Natural killer cell (primary cell): ENCODE data around the gene NOTCH4. TPM values are rescaled to one million over a fixed set of nuclear protein-coding genes. Genes with fewer than 3 reads are reported as not detected.
"Not testable (repeated sequence)": the region's sequence is repeated elsewhere in the genome, so short reads cannot be mapped to it uniquely, and the experiment has no call there.

Experiments
- ATAC-seq, 3 donors: fragments of 150-1000 bp in 2 of 3; fragments of 200-7000 bp in 1 of 3; cut with Tn5 transposase; 1 replicate in 1 of 3; 2 replicates in 2 of 3; pipeline ENCODE4 v1.10.0; 2021; ENCODE audit warnings: mild to moderate bottlenecking in 2 of 3, moderate library complexity in 2 of 3
- DNase-seq, 2 donors: peaks; one replicate each; pipeline versions ENCODE4 v3.0.0 to v3.0.0-alpha.2; 2013 to 2021; ENCODE audit warnings: mixed read lengths in 1 of 2
- H3K27ac ChIP-seq: one replicate; pipeline ENCODE4 v1.5.1; 2013; ENCODE audit warnings: mild to moderate bottlenecking, low read length
- H3K27me3 ChIP-seq: one replicate; pipeline ENCODE4 v1.6.1; 2013; ENCODE audit warnings: low read length; ENCODE audit not compliant: control insufficient read depth, insufficient read depth
- H3K36me3 ChIP-seq: one replicate; pipeline ENCODE4 v1.6.1; 2013; ENCODE audit warnings: low read length; ENCODE audit not compliant: control insufficient read depth, insufficient read depth
- H3K4me1 ChIP-seq: one replicate; pipeline ENCODE4 v1.6.1; 2013; ENCODE audit warnings: low read length; ENCODE audit not compliant: control insufficient read depth, insufficient read depth
- H3K4me3 ChIP-seq: one replicate; pipeline ENCODE4 v1.5.1; 2013; ENCODE audit warnings: low read length
- H3K9me3 ChIP-seq: one replicate; pipeline ENCODE4 v1.6.1; 2013; ENCODE audit warnings: low read length; ENCODE audit not compliant: control insufficient read depth, insufficient read depth
- H3K27ac Mint-ChIP-seq, 2 donors: one replicate each; pipeline ENCODE4 v1.8.0; 2022; ENCODE audit warnings: mild to moderate bottlenecking in 2 of 2, mixed read lengths in 2 of 2, moderate library complexity in 1 of 2
- H3K27me3 Mint-ChIP-seq, 2 donors: one replicate each; pipeline ENCODE4 v1.8.0; 2022; ENCODE audit warnings: low read depth in 2 of 2, mixed read lengths in 2 of 2
- H3K36me3 Mint-ChIP-seq: one replicate; pipeline ENCODE4 v1.8.0; 2022; ENCODE audit warnings: mixed read lengths
- H3K4me1 Mint-ChIP-seq, 2 donors: one replicate each; pipeline ENCODE4 v1.8.0; 2022; ENCODE audit warnings: mixed read lengths in 2 of 2
- H3K4me3 Mint-ChIP-seq: one replicate; pipeline ENCODE4 v1.8.0; 2022; ENCODE audit warnings: mild to moderate bottlenecking, moderate library complexity, mixed read lengths
- H3K9me3 Mint-ChIP-seq, 2 donors: one replicate each; pipeline ENCODE4 v1.8.0; 2022; ENCODE audit warnings: mixed read lengths in 2 of 2
- WGBS: methylation state at CpG from one replicate; pipeline ENCODE4 v1.1.7; 2013; ENCODE audit warnings: missing lambda C conversion rate; ENCODE audit not compliant: insufficient coverage; 5-methylcytosine and 5-hydroxymethylcytosine counted together
- intact Hi-C: fragments of 100-400 bp; cut with micrococcal nuclease; formaldehyde crosslinking; loops from one replicate; pipeline ENCODE4 v1.14.2; 2022
- total RNA-seq, 4 donors: library from RNA; stranded (reverse); fragments of 120-200 nt in 1 of 4; gene quantifications; one replicate each; pipeline versions ENCODE4 v1.2.3 to v1.2.4, GENCODE V29; 2013 to 2022
- TF ChIP-seq, protein P1 (sequence below): fragments of 200-600 bp; IDR thresholded peaks from one replicate; pipeline ENCODE4 v1.8.0; 2022; ENCODE audit warnings: antibody characterized with exemption

Gene NOTCH4
- total RNA-seq, 3 donors from 2014 or later (not counting 1 experiment from before 2014, with no cell fraction given) = 2.6 to 4.8 (median 2.7) TPM

DNA sequence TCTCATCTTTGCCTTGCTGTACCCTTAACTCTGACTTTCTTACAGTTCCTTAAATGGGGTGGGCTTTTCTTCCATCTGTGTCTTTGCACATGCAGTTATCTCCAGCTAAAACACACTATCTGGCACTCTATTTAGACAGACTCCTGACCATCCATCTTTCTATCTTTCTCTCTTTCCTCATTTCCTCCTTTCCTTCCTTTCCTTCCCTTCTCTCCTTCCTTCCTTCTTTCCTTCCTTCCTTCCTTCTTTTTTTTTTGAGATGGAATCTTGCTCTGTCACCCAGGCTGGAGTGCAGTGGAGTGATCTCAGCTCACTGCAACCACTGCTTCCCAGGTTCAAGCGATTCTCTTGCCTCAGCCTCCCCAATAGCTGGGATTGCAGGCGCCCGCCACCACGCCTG, 8.2 kb downstream of the NOTCH4 start:
- H3K4me3 ChIP-seq = no peak overlapping the region
- DNase-seq (no peak), ATAC-seq (no peak)
- WGBS = 90% methylated on average over 4 of the region's 4 CpGs
- no peaks in the 10 kb centered on the region for H3K36me3 ChIP-seq
- no peaks in the 10 kb centered on the region for H3K27me3 Mint-ChIP-seq
- no peaks in the 10 kb centered on the region for H3K9me3 Mint-ChIP-seq
- H3K4me3 Mint-ChIP-seq = no peak overlapping the region
- H3K4me1 Mint-ChIP-seq = no peaks in the 10 kb centered on the region
- intact Hi-C loops = no loop called here
- H3K27ac Mint-ChIP-seq = no peak overlapping the region
- no peaks in the 10 kb centered on the region for H3K4me1 ChIP-seq
- no peaks in the 10 kb centered on the region for H3K9me3 ChIP-seq
- no peaks in the 10 kb centered on the region for H3K27me3 ChIP-seq
- no peak overlapping the region for H3K27ac ChIP-seq
- no peaks in the 10 kb centered on the region for H3K36me3 Mint-ChIP-seq
- TF ChIP-seq, protein P1, sequence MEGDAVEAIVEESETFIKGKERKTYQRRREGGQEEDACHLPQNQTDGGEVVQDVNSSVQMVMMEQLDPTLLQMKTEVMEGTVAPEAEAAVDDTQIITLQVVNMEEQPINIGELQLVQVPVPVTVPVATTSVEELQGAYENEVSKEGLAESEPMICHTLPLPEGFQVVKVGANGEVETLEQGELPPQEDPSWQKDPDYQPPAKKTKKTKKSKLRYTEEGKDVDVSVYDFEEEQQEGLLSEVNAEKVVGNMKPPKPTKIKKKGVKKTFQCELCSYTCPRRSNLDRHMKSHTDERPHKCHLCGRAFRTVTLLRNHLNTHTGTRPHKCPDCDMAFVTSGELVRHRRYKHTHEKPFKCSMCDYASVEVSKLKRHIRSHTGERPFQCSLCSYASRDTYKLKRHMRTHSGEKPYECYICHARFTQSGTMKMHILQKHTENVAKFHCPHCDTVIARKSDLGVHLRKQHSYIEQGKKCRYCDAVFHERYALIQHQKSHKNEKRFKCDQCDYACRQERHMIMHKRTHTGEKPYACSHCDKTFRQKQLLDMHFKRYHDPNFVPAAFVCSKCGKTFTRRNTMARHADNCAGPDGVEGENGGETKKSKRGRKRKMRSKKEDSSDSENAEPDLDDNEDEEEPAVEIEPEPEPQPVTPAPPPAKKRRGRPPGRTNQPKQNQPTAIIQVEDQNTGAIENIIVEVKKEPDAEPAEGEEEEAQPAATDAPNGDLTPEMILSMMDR = no peak

DNA sequence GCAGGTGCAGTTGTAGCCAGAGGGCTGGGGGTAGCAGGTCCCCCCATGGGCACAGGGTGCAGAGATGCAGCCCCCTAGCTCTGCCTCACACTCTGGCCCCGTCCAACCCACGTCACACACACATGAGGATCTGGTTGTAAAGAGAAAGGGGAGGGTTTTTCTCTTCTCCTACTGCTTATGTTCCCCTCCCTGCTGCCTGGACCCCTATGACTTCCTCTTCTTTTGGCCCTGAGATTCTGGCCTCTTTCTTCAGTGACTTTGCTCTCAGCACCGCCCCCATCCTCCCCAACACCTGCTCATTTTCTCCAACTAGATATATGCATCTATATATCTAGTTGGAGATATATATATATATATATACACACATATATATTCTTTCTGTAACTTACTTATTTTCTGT, 9.7 kb downstream of the NOTCH4 start:
- no CpG with 5 or more reads among the region's 3 CpGs for WGBS
- no peak overlapping the region for H3K27ac Mint-ChIP-seq
- DNase-seq = no peak

DNA sequence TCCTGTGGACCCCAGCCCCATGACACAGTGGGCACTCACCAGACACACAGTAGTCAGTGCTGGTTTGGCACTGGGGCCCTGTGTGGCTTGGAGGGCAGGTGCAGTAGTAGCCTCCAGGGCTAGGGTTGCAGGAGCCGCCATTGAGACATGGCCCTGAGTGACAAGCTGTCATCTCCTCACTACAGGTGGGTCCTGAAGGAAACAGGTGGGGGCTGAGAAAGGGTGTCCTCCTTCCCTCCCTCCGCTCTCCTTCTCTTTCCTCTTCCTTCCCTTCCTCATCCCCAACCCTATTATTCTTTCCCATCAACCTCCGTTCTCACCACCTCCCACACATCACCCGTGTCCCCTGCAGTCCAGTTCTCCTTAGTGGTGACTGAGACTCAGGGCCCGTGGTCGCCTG, 10.2 kb downstream of the NOTCH4 start:
- Mint-ChIP-seq H3K27me3 (no peaks in the 10 kb centered on the region), H3K36me3 (no peaks in the 10 kb centered on the region), H3K4me3 (no peak overlapping the region), H3K27ac (no peak overlapping the region), H3K9me3 (no peaks in the 10 kb centered on the region), H3K4me1 (no peaks in the 10 kb centered on the region)
- Histone ChIP-seq H3K4me1 (no peaks in the 10 kb centered on the region), H3K27me3 (no peaks in the 10 kb centered on the region), H3K36me3 (no peaks in the 10 kb centered on the region), H3K9me3 (no peaks in the 10 kb centered on the region), H3K4me3 (no peak overlapping the region), H3K27ac (no peak overlapping the region)
- TF ChIP-seq, protein P1 = no peak
- intact Hi-C loops = no loop called here
- ATAC-seq (no peak), DNase-seq (no peak)
- 89% methylated on average over 6 of the region's 6 CpGs for WGBS

More for the DNA sequence above, 9.7 kb downstream of the NOTCH4 start:
- Histone ChIP-seq H3K9me3 (no peaks in the 10 kb centered on the region), H3K27me3 (no peaks in the 10 kb centered on the region), H3K36me3 (no peaks in the 10 kb centered on the region), H3K4me3 (no peak overlapping the region), H3K4me1 (no peaks in the 10 kb centered on the region), H3K27ac (no peak overlapping the region)
- no peaks in the 10 kb centered on the region for H3K9me3 Mint-ChIP-seq
- H3K4me1 Mint-ChIP-seq = no peaks in the 10 kb centered on the region
- intact Hi-C loops = no loop called here
- no peaks in the 10 kb centered on the region for H3K36me3 Mint-ChIP-seq
- no peak for ATAC-seq
- no peaks in the 10 kb centered on the region for H3K27me3 Mint-ChIP-seq
- TF ChIP-seq, protein P1 = no peak
- H3K4me3 Mint-ChIP-seq = no peak overlapping the region

DNA sequence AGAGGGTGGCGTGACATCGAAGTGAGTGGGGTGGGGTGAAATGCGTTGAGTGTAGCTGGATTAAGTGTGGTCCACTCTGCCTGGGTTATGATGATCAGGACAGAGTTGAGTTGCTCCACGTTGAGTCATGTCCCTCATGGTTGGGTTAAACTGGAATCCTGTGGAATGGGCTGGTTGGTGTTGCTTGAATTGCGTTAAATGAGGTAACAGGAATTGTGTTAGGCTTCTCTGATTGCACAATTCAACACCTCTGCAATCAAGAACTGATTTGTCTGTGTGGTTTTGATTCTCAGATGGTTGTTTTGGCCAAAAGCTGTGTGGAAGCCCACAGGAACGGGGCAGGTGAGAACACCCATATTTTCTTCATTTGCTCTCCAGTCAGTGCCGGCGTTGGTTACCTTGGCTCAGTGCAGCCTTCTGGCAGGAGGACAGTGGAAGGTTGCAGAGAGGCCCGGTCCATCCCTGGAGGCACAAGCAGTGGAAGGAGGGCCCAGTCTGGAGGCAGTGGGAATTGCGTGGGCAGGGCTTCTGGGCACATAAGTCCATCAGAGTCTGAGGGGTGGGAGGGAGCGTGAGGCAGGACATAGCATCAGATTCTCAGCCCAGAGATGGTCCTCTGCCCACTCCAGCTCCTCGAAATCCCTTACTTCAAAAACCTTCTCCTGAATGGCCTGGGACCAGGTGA, 11.6 kb downstream of the NOTCH4 start:
- H3K4me3 ChIP-seq = no peak overlapping the region
- H3K36me3 ChIP-seq = no peaks in the 10 kb centered on the region
- Mint-ChIP-seq H3K4me3 (no peak overlapping the region), H3K36me3 (no peaks in the 10 kb centered on the region), H3K27ac (no peak overlapping the region), H3K27me3 (no peaks in the 10 kb centered on the region), H3K4me1 (no peaks in the 10 kb centered on the region), H3K9me3 (no peaks in the 10 kb centered on the region)
- no peaks in the 10 kb centered on the region for H3K27me3 ChIP-seq
- intact Hi-C loops = no loop called here
- H3K4me1 ChIP-seq = no peaks in the 10 kb centered on the region
- H3K27ac ChIP-seq = no peak overlapping the region
- ATAC-seq = no peak
- no peaks in the 10 kb centered on the region for H3K9me3 ChIP-seq
- TF ChIP-seq, protein P1 = no peak
- WGBS = 85% methylated on average over 12 of the region's 12 CpGs
- no peak for DNase-seq

DNA sequence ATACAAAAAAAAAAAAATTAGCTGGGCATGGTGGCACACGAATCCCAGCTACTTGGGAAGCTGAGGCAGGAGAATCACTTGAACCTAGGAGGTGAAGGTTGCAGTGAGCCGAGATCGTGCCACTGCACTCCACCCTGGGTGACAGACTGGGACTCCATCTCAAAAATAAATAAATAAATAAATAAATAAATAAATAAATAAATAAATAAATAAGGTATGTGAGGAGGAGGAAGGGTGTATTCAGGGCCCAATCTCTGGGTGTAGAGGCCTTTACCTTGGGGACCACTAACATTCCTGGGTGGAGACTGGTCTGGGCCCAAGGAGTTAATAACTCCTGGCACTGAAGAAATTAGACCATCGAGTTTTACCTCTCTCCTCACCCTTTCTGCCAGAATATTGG, 12.4 kb downstream of the NOTCH4 start:
- H3K9me3 ChIP-seq, H3K27me3 ChIP-seq, H3K27me3 Mint-ChIP-seq, H3K9me3 Mint-ChIP-seq, H3K4me1 Mint-ChIP-seq, intact Hi-C loops, H3K27ac ChIP-seq, DNase-seq, H3K4me1 ChIP-seq, ATAC-seq, H3K36me3 ChIP-seq, H3K4me3 ChIP-seq, H3K4me3 Mint-ChIP-seq, H3K36me3 Mint-ChIP-seq, H3K27ac Mint-ChIP-seq: not testable (repeated sequence)
- 78% methylated on average over 4 of the region's 4 CpGs for WGBS
